Endometrial microvascular endothelial cells (primary cell): ENCODE data around the gene MLPH. TPM values are rescaled to one million over a fixed set of nuclear protein-coding genes. Genes with fewer than 3 reads are reported as not detected.

Source experiments
- in situ Hi-C: cut with HindIII; loops from 2 replicates; pipeline ENCODE4 v1.10.0; 2017; ENCODE audit warnings: low sequenced_read_pairs, low pct_unique_long_range_greater_than_20kb; ENCODE audit errors: inconsistent ontology term
- total RNA-seq: library from RNA; depleted of rRNA; stranded (reverse); fragments of >200 nt; gene quantifications from one replicate; pipeline ENCODE4 v1.2.3, GENCODE V29; 2015; ENCODE audit errors: inconsistent ontology term

Gene MLPH
- 1.5 TPM for total RNA-seq

GRCh38 chr2:237486819-237487448 is at the start of gene MLPH:
Gene MLPH, plus strand, starts transcription at chr2:237487251. Its CDS starts 6,176 bp downstream, at chr2:237493427.
- in situ Hi-C loops, result no loop called here

- in situ Hi-C loops, result no loop called here
Observed at GRCh38 chr2:237437566-237437965, 49.5 kb upstream of the MLPH start.

GRCh38 chr2:237438080-237438940 is 48.7 kb upstream of the MLPH start:
- in situ Hi-C loops, result no loop called here

- in situ Hi-C loops, result no loop called here
Observed at GRCh38 chr2:237440819-237441281, 46.2 kb upstream of the MLPH start.

GRCh38 chr2:237441605-237442274 is 45.3 kb upstream of the MLPH start:
- in situ Hi-C loops, result no loop called here

- in situ Hi-C loops, result no loop called here
Observed at GRCh38 chr2:237444071-237444470, 43.0 kb upstream of the MLPH start.

- in situ Hi-C loops, result no loop called here
Observed at GRCh38 chr2:237445611-237446337, 41.3 kb upstream of the MLPH start.

- in situ Hi-C loops, result no loop called here
Observed at GRCh38 chr2:237446338-237446665, 40.7 kb upstream of the MLPH start.

- in situ Hi-C loops, result no loop called here
Observed at GRCh38 chr2:237447496-237447895, 39.6 kb upstream of the MLPH start.

- in situ Hi-C loops, result no loop called here
Observed at GRCh38 chr2:237448171-237448570, 38.9 kb upstream of the MLPH start.

- in situ Hi-C loops, result no loop called here
Observed at GRCh38 chr2:237448626-237449025, 38.4 kb upstream of the MLPH start.

GRCh38 chr2:237449193-237449881 is 37.7 kb upstream of the MLPH start:
- in situ Hi-C loops, result no loop called here

- in situ Hi-C loops, result no loop called here
Observed at GRCh38 chr2:237450108-237450507, 36.9 kb upstream of the MLPH start.

GRCh38 chr2:237450583-237450982 is 36.5 kb upstream of the MLPH start:
- in situ Hi-C loops, result no loop called here

GRCh38 chr2:237451643-237452469 is 35.2 kb upstream of the MLPH start:
- in situ Hi-C loops, result no loop called here

- in situ Hi-C loops, result no loop called here
Observed at GRCh38 chr2:237452861-237453260, 34.2 kb upstream of the MLPH start.

- in situ Hi-C loops, result no loop called here
Observed at GRCh38 chr2:237453671-237454070, 33.4 kb upstream of the MLPH start.

- in situ Hi-C loops, result no loop called here
Observed at GRCh38 chr2:237455764-237456163, 31.3 kb upstream of the MLPH start.
